Stimulated activated CD8-positive, alpha-beta memory T cell treated with anti-CD3 and anti-CD28 coated beads, Interleukin-12 subunit alpha, Interleukin-12 subunit beta, amount 100 ng/mL, for 24 hours (primary cell): ENCODE data around the gene LBP.
"Not testable (repeated sequence)": the region's sequence is repeated elsewhere in the genome, so short reads cannot be mapped to it uniquely, and the experiment has no call there.

Experiments used
- DNase-seq: peaks from one replicate; pipeline ENCODE4 v3.0.0-alpha.2; 2020; ENCODE audit errors: extremely low read depth

Gene LBP

GRCh38 chr20:38320221-38320620, 26.1 kb upstream of the LBP start:
- no peak for DNase-seq

GRCh38 chr20:38321959-38322598, 24.2 kb upstream of the LBP start:
- DNase-seq = no peak

DNA sequence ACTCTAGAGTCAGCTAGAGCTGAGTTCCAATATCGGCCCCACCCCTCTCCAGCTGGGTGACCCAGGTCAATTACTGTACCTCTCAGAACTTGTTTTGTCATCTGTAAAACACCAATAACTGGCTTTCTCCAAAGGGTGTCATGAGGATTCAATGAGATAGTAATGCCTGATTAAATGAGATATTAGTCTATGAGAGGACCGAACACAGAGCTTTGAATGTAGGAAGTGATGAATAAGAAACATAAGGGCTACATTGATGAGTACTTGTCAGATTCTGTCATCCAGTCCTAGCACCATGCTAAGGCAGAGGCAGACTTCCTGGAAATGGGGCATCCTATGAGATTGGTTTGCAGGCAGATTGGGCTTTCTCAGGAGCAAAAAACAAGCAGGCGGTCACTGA, 22.1 kb upstream of the LBP start:
- DNase-seq = no peak

- no peak for DNase-seq
Observed at GRCh38 chr20:38325167-38325566, 21.1 kb upstream of the LBP start.

GRCh38 chr20:38325905-38326304, 20.4 kb upstream of the LBP start:
- DNase-seq = no peak

GRCh38 chr20:38326309-38326708, 20.0 kb upstream of the LBP start:
- DNase-seq = no peak

- DNase-seq = no peak
Observed at GRCh38 chr20:38330638-38331037, 15.6 kb upstream of the LBP start.

DNA sequence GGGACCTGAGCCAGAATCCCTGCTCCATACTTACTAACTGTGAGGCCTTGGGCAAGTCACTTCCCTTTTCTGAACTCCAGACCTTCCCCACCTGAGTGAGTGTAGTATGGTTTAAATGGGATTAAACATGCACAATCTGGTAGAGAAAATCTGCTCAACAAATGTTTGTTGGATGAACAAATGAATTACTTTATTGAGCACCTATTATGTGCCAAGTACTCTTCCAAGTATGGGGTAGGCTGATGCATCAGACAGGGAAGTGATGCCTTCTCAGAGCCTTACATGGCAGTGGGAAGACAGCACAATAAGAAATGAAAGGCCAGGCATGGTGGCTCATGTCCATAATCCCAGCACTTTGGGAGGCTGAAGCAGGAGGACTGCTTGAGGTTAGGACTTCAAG, 15.0 kb upstream of the LBP start:
- no peak for DNase-seq

- DNase-seq = no peak
Observed at GRCh38 chr20:38331814-38332213, 14.5 kb upstream of the LBP start.

- no peak for DNase-seq
Observed at GRCh38 chr20:38334016-38334415, 12.3 kb upstream of the LBP start.

DNA sequence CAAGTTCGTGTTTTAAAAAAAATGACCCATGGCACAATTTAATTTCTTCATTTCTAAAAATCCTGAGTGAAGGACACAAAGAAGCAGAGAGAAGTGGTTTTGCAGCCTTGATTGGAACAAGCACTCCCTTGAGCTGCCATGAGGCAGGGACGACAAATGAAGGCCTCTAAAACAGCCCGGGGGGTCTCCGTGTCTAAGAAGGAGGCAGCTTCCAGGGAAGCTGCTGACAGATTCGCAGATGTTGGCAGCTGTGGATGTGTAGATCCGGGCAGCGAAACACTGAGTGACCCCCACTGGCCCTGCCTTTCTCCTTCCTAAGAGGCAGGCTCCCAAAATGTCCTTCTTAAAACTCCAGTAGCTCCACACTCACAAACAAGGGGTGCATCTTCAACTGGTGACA, 9.6 kb upstream of the LBP start:
- DNase-seq = no peak

- no peak for DNase-seq
Observed at GRCh38 chr20:38337561-38338140, 8.6 kb upstream of the LBP start.

DNA sequence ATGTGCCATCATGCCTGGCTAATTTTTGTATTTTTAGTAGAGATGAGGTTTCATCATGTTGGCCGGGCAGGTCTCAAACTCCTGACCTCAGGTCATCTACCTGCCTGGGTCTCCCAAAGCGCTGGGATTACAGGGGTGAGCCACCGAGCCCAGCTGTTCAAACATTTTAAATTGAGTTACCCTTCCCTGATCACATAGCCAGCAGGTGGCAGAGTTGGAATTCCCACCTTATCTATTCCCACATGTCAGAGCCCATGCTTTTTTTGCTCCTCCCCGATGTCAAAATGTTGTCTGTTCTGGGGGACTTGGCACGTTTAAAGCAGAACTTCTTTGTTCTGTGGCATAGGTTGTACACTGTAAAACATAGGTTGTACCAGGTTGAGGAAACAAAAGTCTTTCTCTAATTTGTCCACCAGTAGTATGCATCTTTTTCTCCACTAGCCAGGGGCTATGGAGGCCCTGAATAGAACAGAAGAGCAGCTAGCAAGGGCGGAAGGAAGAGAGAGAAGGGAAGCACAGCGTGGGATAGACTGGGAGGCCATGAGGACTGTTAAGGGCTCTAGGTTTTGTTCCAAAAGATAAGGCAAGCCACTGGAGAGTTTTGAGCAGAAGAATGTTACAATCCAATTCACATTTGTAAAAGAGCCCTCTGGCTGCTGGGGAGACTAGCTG, 7.3 kb upstream of the LBP start:
- DNase-seq = no peak

DNA sequence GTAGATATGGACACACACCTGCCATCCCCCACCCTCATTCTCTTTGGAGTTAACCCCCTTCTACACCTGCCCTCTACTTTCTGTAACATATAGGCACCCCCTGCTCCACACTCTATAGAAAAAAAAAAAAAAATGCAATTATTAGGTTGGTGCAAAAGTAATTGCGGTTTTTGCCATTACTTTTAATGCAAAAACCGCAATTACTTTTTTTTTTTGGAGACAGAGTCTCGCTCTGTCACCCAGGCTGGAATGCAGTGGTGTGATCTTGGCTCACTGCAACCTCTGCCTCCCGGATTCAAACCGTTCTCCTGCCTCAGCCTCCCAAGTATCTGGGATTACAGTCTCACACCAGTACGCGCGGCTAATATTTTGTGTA, 6.8 kb upstream of the LBP start:
- DNase-seq = not testable (repeated sequence)

DNA sequence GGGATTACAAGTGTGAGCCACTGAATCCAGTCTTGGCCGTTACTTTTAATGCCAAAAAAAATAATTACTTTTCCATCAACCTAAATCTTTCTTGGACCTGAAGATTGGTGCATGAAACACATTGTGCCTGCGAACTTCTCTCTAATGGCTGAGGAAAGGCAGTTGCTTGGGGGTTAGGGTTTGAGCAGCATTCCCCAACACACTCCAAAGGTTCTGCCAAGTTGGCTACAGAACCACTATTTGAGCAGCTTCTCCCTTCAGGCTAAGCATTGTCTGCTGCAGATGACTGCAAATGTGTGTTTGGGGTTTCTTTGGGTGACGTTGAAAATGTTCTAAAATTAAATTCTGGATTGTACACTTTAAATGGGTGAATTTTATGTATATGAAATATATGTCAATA, 6.3 kb upstream of the LBP start:
- DNase-seq = no peak

- no peak for DNase-seq
Observed at GRCh38 chr20:38340693-38341092, 5.6 kb upstream of the LBP start.

GRCh38 chr20:38342216-38342615, 4.1 kb upstream of the LBP start:
- no peak for DNase-seq

- no peak for DNase-seq
Observed at GRCh38 chr20:38342713-38343310, 3.5 kb upstream of the LBP start.

GRCh38 chr20:38343311-38344106, 2.8 kb upstream of the LBP start:
- no peak for DNase-seq

DNA sequence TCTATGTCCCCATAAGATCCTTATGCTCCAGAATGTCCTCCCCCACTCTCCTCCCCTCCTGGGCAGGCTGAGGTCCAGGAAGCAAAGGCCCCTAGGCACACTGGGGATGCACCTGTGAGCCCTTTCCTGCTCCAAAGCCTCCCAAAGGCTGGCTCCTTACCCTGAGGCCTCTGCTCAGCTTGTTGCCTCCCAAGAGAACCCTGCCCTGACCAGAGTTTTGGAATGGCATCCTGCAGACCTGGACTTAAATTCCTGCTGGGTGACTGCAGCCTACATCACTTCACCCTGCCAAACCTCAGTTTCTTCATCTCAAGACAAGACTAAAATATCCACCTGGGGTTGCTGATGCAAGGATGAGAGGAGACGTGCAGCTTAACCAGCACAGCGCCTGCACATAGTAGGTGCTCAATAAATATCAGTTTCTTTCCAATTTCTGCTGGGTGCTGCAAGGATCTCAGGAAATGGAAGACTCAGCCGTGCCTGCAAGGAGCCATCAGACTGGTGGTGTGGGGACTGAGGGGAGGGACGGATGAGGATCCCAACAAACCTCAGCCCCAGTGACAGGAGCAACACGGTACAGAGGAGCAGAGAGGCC, 2.1 kb upstream of the LBP start:
- DNase-seq = no peak

GRCh38 chr20:38345643-38346042, 639 bp upstream of the LBP start:
- DNase-seq = no peak

DNA sequence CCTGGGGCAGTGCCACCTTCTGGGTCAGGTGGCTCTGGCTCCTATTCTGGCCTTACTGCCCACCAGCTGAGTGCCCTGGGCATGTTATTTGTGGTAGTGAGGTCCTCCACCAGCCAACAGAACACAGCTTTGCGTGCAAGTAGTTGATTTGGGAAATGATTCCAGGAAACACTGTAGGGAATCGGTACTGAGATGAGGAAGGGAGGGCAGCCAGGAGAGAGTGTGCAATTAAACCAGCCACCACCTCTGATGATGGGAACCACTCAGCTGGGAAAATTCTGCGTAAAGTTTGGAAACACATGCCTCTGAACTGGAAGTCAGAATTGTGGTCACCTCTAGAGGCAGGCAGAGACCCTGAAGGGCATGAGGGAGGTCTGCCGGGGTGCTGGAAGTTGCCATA, 459 bp downstream of the LBP start:
- DNase-seq = no peak
